Raji (cell line): ENCODE results near the gene FEV.

Experiments used
- POLR2A ChIP-seq: IDR thresholded peaks from 2 replicates; pipeline ENCODE4 v1.6.1; 2011; ENCODE audit warnings: low read depth, low read length, control low read depth; ENCODE audit not compliant: insufficient read depth

FEV gene

GRCh38 chr2:219001100-219001576 is 16.2 kb upstream of the FEV start:
- TF ChIP-seq POLR2A, result no peak

- TF ChIP-seq POLR2A, result no peak
Observed at GRCh38 chr2:219000569-219000960, 15.6 kb upstream of the FEV start.

- TF ChIP-seq POLR2A, result no peak
Observed at GRCh38 chr2:218999881-219000568, 15.0 kb upstream of the FEV start.

- no peak for TF ChIP-seq POLR2A
Observed at GRCh38 chr2:218999021-218999880, 14.3 kb upstream of the FEV start.

GRCh38 chr2:218998414-218999002 is 13.5 kb upstream of the FEV start:
- TF ChIP-seq POLR2A, result no peak

GRCh38 chr2:218997731-218998130 is 12.7 kb upstream of the FEV start:
- no peak for TF ChIP-seq POLR2A

GRCh38 chr2:218996937-218997336 is 12.0 kb upstream of the FEV start:
- TF ChIP-seq POLR2A, result no peak

GRCh38 chr2:218995972-218996711 is 11.2 kb upstream of the FEV start:
- TF ChIP-seq POLR2A, result no peak

GRCh38 chr2:218995561-218995960 is 10.6 kb upstream of the FEV start:
- no peak for TF ChIP-seq POLR2A

GRCh38 chr2:218993345-218994315 is 8.6 kb upstream of the FEV start, which contains the start of gene CRYBA2:
Gene CRYBA2, minus strand, starts transcription at chr2:218993422. Its CDS starts 246 bp downstream, at chr2:218993176.
- no peak for TF ChIP-seq POLR2A

- no peak for TF ChIP-seq POLR2A
Observed at GRCh38 chr2:218992703-218993344, 7.8 kb upstream of the FEV start.

GRCh38 chr2:218992196-218992595 is 7.2 kb upstream of the FEV start:
- TF ChIP-seq POLR2A, result no peak

- no peak for TF ChIP-seq POLR2A
Observed at GRCh38 chr2:218991674-218992168, 6.7 kb upstream of the FEV start.
